ENCODE results near the gene BMPR1B. TPM values are rescaled to one million over a fixed set of nuclear protein-coding genes. Genes with fewer than 3 reads are reported as not detected.

BMPR1B gene
- total and polyA plus RNA-seq, 9 of the 15 experiments (the other 6 are each of a cell fraction or from before 2014, with no cell fraction given), result 0.01 TPM; not detected in 8

DNA sequence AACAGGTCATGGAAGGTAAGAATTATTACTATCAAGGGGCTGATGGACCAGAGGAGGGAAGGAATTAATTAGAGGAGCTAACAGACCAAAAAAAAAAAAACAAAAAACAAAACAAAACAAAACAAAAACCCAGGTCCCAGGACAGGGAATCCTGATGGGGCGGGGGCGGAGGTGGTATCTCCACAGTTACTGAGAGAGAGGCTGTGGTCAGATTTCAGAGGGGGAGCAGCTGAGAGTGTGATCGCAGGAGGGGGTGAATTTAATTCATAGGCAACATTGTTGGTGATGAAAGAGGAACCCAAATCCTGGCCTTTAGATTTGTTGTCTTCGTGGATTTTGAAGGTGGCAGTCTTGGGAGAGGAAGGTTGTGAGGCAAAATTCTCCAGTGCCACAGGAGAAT is 401.6 kb downstream of the BMPR1B start:
- TF ChIP-seq ZNF76 (CRISPR knock-in tag; IDR thresholded peaks at IDR 0.05; ENCODE audit: borderline replicate concordance) (no peak), RB1 (IDR thresholded peaks at IDR 0.05; ENCODE audit: low read depth) (no peak), NCOA6 (IDR thresholded peaks at IDR 0.05) (no peak), TGIF2 (CRISPR knock-in tag; IDR thresholded peaks at IDR 0.05) (no peak), CREM (IDR thresholded peaks at IDR 0.05; ENCODE audit: low read depth) (no peak), COPS2 (conservative IDR thresholded peaks at IDR 0.05) (no peak), NUFIP1 (IDR thresholded peaks at IDR 0.05; ENCODE audit: partially characterized antibody) (no peak), FOXK2 (conservative IDR thresholded peaks at IDR 0.05 in 1 of 2, IDR thresholded peaks at IDR 0.05 in 1 of 2; ENCODE audit: low read depth in 2 of 2) (no peak), HOXB6 (CRISPR knock-in tag; IDR thresholded peaks at IDR 0.05; ENCODE audit: borderline replicate concordance) (no peak), THRAP3 (IDR thresholded peaks at IDR 0.05; ENCODE audit: borderline replicate concordance) (no peak), ELF1 (tag; IDR thresholded peaks at IDR 0.05) (no peak), NEUROD1 (IDR thresholded peaks at IDR 0.05; ENCODE audit: borderline replicate concordance, low read depth, low read length, partially characterized antibody) (no peak)
- TF ChIP-seq, protein P1, sequence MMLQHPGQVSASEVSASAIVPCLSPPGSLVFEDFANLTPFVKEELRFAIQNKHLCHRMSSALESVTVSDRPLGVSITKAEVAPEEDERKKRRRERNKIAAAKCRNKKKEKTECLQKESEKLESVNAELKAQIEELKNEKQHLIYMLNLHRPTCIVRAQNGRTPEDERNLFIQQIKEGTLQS (IDR thresholded peaks at IDR 0.05), result no peak
- TF ChIP-seq, protein P1 (CRISPR knock-in tag; conservative IDR thresholded peaks at IDR 0.05), result no peak
- TF ChIP-seq, protein P2, sequence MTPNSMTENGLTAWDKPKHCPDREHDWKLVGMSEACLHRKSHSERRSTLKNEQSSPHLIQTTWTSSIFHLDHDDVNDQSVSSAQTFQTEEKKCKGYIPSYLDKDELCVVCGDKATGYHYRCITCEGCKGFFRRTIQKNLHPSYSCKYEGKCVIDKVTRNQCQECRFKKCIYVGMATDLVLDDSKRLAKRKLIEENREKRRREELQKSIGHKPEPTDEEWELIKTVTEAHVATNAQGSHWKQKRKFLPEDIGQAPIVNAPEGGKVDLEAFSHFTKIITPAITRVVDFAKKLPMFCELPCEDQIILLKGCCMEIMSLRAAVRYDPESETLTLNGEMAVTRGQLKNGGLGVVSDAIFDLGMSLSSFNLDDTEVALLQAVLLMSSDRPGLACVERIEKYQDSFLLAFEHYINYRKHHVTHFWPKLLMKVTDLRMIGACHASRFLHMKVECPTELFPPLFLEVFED (CRISPR knock-in tag; conservative IDR thresholded peaks at IDR 0.05), result no peak
- TF ChIP-seq, protein P3, sequence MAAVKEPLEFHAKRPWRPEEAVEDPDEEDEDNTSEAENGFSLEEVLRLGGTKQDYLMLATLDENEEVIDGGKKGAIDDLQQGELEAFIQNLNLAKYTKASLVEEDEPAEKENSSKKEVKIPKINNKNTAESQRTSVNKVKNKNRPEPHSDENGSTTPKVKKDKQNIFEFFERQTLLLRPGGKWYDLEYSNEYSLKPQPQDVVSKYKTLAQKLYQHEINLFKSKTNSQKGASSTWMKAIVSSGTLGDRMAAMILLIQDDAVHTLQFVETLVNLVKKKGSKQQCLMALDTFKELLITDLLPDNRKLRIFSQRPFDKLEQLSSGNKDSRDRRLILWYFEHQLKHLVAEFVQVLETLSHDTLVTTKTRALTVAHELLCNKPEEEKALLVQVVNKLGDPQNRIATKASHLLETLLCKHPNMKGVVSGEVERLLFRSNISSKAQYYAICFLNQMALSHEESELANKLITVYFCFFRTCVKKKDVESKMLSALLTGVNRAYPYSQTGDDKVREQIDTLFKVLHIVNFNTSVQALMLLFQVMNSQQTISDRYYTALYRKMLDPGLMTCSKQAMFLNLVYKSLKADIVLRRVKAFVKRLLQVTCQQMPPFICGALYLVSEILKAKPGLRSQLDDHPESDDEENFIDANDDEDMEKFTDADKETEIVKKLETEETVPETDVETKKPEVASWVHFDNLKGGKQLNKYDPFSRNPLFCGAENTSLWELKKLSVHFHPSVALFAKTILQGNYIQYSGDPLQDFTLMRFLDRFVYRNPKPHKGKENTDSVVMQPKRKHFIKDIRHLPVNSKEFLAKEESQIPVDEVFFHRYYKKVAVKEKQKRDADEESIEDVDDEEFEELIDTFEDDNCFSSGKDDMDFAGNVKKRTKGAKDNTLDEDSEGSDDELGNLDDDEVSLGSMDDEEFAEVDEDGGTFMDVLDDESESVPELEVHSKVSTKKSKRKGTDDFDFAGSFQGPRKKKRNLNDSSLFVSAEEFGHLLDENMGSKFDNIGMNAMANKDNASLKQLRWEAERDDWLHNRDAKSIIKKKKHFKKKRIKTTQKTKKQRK (IDR thresholded peaks at IDR 0.05; ENCODE audit: borderline replicate concordance, low read depth, low read length), result no peak
- H4K20me1 ChIP-seq (replicated peaks; ENCODE audit: control insufficient read depth, insufficient read depth, low read length), result no peaks in the 10 kb centered on the region
- H3K79me2 ChIP-seq (ENCODE audit: control insufficient read depth, insufficient read depth, low read length), result no peaks in the 10 kb centered on the region
- no peak overlapping the region for H2AFZ ChIP-seq (ENCODE audit: low read depth, low read length)
- DNase-seq (ENCODE audit: extremely low read depth in 1 of 4, low spot score in 3 of 4) (no peak), ATAC-seq (no peak), FAIRE-seq (no peak)
- BruUV-seq (replicated peaks), result no TSS peak
- WGBS (ENCODE audit: insufficient coverage, low coverage, missing lambda C conversion rate), result 0% methylated on average over 4 of the region's 4 CpGs
- no peaks in the 10 kb centered on the region for H3K36me3 ChIP-seq (ENCODE audit: control insufficient read depth, insufficient read depth, low read length)
- ChIA-PET POLR2A (no interaction called here), CTCF (ENCODE audit: low intra/inter-chr PET ratio) (interaction anchor here (0.6 kb wide), 1 partner anchor 1904 kb away, joined by 3 read pairs; no protein-coding TSS in a partner anchor)
- H3K4me1 ChIP-seq (replicated peaks in 1 of 2; ENCODE audit: control insufficient read depth in 2 of 2, insufficient read depth in 2 of 2, low read length in 2 of 2), result no peaks in the 10 kb centered on the region
- no peak overlapping the region for H3K9ac ChIP-seq (ENCODE audit: insufficient read depth in 1 of 2, low read depth in 2 of 2, low read length in 2 of 2)
- H3K9me1 ChIP-seq (ENCODE audit: control insufficient read depth, insufficient read depth, low read length), result no peaks in the 10 kb centered on the region
- H3K4me2 ChIP-seq (ENCODE audit: insufficient read depth, low read length), result no peak overlapping the region
- in situ Hi-C loops (cut with MboI) (loop anchor here (25.0 kb wide), 1 partner anchor 353 kb away; no protein-coding TSS in a partner anchor), intact Hi-C loops (cut with micrococcal nuclease) (no loop called here)
- peaks cover 0 to 8% of the 10 kb centered on the region in 2 experiments; a peak in 3 of 5 replicates for H3K27me3 ChIP-seq (ENCODE audit: control insufficient read depth in 2 of 2, insufficient read depth in 2 of 2, low read length in 2 of 2)
- H3K27ac ChIP-seq (ENCODE audit: extremely low read depth, low read depth, low read length), result no peak overlapping the region
- no peak overlapping the region for H3K4me3 ChIP-seq
- no peaks in the 10 kb centered on the region for H3K9me3 ChIP-seq (replicated peaks; ENCODE audit: control insufficient read depth, insufficient read depth, low read depth, low read length)
